HG02884 (cell line): Measurements from ENCODE around the gene LRRC39.
A peak's percentile ranks its signal among the peaks of the same experiment; 100 is the strongest.

Experiments used
- ATAC-seq: cut with Tn5 transposase; IDR thresholded peaks from one replicate; pipeline ENCODE4 v1.9.1; 2021; ENCODE audit warnings: mild to moderate bottlenecking, moderate library complexity; ENCODE audit not compliant: unreplicated experiment

Gene LRRC39

GRCh38 chr1:100151679-100152078 is 26.4 kb downstream of the LRRC39 start:
- no peak for ATAC-seq

GRCh38 chr1:100147875-100148274 is 30.2 kb downstream of the LRRC39 start:
- no peak for ATAC-seq

GRCh38 chr1:100146958-100147357 is 31.1 kb downstream of the LRRC39 start:
- ATAC-seq = no peak

- no peak for ATAC-seq
Measured at GRCh38 chr1:100145116-100145515, 32.9 kb downstream of the LRRC39 start.

GRCh38 chr1:100142343-100142742 is 35.7 kb downstream of the LRRC39 start:
- ATAC-seq = no peak

- no peak for ATAC-seq
Measured at GRCh38 chr1:100141192-100141591, 36.9 kb downstream of the LRRC39 start.

- no peak for ATAC-seq
Measured at GRCh38 chr1:100137602-100138001, 40.5 kb downstream of the LRRC39 start.

- ATAC-seq = no peak
Measured at GRCh38 chr1:100134872-100135271, 43.2 kb downstream of the LRRC39 start.

GRCh38 chr1:100132566-100133477 is 45.2 kb downstream of the LRRC39 start, which contains the start of the genes SASS6 and TRMT13:
TSS of gene SASS6 (minus strand) at chr1:100132930. CDS start at chr1:100132814, 116 bp downstream.
TSS of gene TRMT13 (plus strand) at chr1:100133163. CDS start at chr1:100133169, 6 bp downstream.
- ATAC-seq = peak; percentile 90

- no peak for ATAC-seq
Measured at GRCh38 chr1:100131623-100132022, 46.4 kb downstream of the LRRC39 start.

- no peak for ATAC-seq
Measured at GRCh38 chr1:100130552-100131077, 47.4 kb downstream of the LRRC39 start.

GRCh38 chr1:100127226-100127625 is 50.8 kb downstream of the LRRC39 start:
- no peak for ATAC-seq

- no peak for ATAC-seq
Measured at GRCh38 chr1:100122177-100122576, 55.9 kb downstream of the LRRC39 start.

GRCh38 chr1:100115524-100115923 is 62.5 kb downstream of the LRRC39 start:
- ATAC-seq = no peak

- no peak for ATAC-seq
Measured at GRCh38 chr1:100109554-100110066, 68.4 kb downstream of the LRRC39 start.

- ATAC-seq = no peak
Measured at GRCh38 chr1:100107696-100108095, 70.4 kb downstream of the LRRC39 start.

GRCh38 chr1:100101564-100101963 is 76.5 kb downstream of the LRRC39 start:
- ATAC-seq = no peak

- no peak for ATAC-seq
Measured at GRCh38 chr1:100100202-100100601, 77.9 kb downstream of the LRRC39 start.
